ENCODE results near the gene ARHGAP26.
"Not testable (repeated sequence)": the region's sequence is repeated elsewhere in the genome, so short reads cannot be mapped to it uniquely, and the experiment has no call there.

The ARHGAP26 gene

GRCh38 chr5:142957528-142957927, 187.4 kb downstream of the ARHGAP26 start:
- H3K4me1 Mint-ChIP-seq (ENCODE audit: low read depth in 2 of 2) = peaks cover 37 to 48% of the 10 kb centered on the region in 2 donors
- DNase-seq = no peak
- H3K36me3 Mint-ChIP-seq (ENCODE audit: insufficient read depth) = peaks cover 10% of the 10 kb centered on the region
- no peaks in the 10 kb centered on the region for H3K27me3 Mint-ChIP-seq
- H3K9me3 Mint-ChIP-seq = no peaks in the 10 kb centered on the region
- no peak overlapping the region for H3K27ac Mint-ChIP-seq
- H3K4me3 Mint-ChIP-seq = no peak overlapping the region
- ATAC-seq (replicated peaks) = no peak

DNA sequence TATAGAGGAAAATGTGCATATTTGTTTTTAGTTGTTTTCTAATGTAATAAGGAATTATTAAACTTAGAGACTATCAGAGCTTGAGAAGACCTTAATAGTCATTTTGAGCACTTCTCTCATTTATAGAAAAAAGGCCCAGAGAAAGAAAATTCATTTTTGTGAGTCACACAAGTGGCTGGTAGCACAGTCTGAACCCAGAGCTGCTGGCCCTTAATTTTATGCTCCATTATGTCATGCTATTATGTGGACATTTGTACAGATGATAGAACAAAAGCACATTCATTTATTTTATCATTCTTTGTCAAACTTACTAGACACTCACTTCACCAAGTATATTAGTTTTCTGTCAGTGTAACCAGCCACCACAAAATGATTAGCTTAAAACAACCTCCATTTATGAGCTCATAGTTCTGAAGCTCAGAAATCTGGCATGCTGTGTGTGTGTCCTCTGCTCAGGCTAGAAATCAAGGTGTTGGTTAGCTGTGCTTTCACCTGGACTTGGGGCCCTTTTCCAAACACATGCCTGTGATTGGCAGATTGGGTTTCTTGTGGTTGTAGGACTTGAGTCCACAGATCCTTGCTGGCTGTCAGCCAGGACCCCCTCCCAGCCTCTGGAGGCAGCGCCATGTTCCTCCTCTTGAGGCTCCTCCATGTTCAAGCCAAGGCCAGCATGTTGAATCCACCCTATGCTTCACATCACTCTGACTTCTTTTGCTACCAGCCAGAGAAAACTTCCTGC, 188.9 kb downstream of the ARHGAP26 start:
- H3K27me3 Mint-ChIP-seq = no peaks in the 10 kb centered on the region
- ATAC-seq (replicated peaks) (no peak), DNase-seq (no peak)
- peak overlapping the region; percentile 85 to 86 for H3K27ac Mint-ChIP-seq
- H3K4me1 Mint-ChIP-seq (ENCODE audit: low read depth in 2 of 2) = peaks cover 31 to 52% of the 10 kb centered on the region in 2 donors
- peak overlapping the region; percentile 53 to 55 for H3K4me3 Mint-ChIP-seq
- no peaks in the 10 kb centered on the region for H3K9me3 Mint-ChIP-seq
- peaks cover 6% of the 10 kb centered on the region for H3K36me3 Mint-ChIP-seq (ENCODE audit: insufficient read depth)

- Mint-ChIP-seq H3K36me3 (ENCODE audit: insufficient read depth) (peaks cover 2% of the 10 kb centered on the region), H3K27ac (peak overlapping the region; percentile 85 to 86), H3K9me3 (no peaks in the 10 kb centered on the region), H3K27me3 (no peaks in the 10 kb centered on the region), H3K4me1 (ENCODE audit: low read depth in 2 of 2) (peaks cover 33 to 56% of the 10 kb centered on the region in 2 donors), H3K4me3 (peak overlapping the region; percentile 53 to 55)
- DNase-seq (no peak), ATAC-seq (replicated peaks) (peak; percentile 40)
Measured at GRCh38 chr5:142959683-142960657, 189.8 kb downstream of the ARHGAP26 start.

DNA sequence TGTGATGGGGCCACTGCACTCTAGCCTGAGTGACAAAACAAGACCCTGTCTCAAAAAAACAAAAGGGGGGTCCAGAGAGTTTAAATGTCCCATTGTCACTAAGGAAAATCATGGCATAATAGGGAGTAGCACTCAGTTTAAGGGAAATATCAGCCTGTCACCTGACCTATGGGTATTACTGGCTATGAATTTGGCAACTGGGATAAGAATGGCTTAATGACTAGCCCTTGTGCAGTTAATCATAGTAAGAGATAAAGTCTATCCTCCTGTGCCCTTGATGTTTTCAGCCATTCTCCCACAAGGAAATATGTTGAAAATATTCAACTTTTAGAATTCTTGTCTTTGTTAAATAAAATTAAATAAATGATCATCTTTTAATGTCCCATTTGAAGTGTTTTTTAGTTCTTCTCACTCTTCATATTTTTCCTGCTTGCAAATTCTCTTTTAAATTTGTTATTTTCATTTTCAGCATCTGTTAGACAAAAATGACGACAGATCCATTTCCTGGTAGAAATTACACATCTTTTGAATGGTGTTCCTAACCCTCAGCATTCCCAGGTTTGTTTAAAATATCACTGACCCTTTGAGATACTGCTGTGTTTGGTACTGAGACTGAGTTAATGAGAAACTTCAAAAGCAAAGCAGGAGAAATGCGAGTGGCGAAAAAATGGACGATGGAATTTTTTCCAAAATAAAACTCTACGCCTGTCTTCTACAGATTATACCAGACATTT, 191.4 kb downstream of the ARHGAP26 start:
- Mint-ChIP-seq H3K9me3 (no peaks in the 10 kb centered on the region), H3K27me3 (no peaks in the 10 kb centered on the region), H3K27ac (peak overlapping the region in 1 of 2 donors; percentile 59), H3K4me1 (ENCODE audit: low read depth in 2 of 2) (peaks cover 34 to 60% of the 10 kb centered on the region in 2 donors), H3K4me3 (no peak overlapping the region), H3K36me3 (ENCODE audit: insufficient read depth) (peaks cover 2% of the 10 kb centered on the region)
- DNase-seq (no peak), ATAC-seq (replicated peaks) (no peak)

GRCh38 chr5:142962174-142962533, 192.0 kb downstream of the ARHGAP26 start:
- peak overlapping the region in 1 of 2 donors; percentile 79 for H3K27ac Mint-ChIP-seq
- H3K27me3 Mint-ChIP-seq = no peaks in the 10 kb centered on the region
- no peak overlapping the region for H3K4me3 Mint-ChIP-seq
- H3K4me1 Mint-ChIP-seq (ENCODE audit: low read depth in 2 of 2) = peaks cover 38 to 61% of the 10 kb centered on the region in 2 donors
- peaks cover 2% of the 10 kb centered on the region for H3K36me3 Mint-ChIP-seq (ENCODE audit: insufficient read depth)
- DNase-seq (no peak), ATAC-seq (replicated peaks) (no peak)
- H3K9me3 Mint-ChIP-seq = no peaks in the 10 kb centered on the region

DNA sequence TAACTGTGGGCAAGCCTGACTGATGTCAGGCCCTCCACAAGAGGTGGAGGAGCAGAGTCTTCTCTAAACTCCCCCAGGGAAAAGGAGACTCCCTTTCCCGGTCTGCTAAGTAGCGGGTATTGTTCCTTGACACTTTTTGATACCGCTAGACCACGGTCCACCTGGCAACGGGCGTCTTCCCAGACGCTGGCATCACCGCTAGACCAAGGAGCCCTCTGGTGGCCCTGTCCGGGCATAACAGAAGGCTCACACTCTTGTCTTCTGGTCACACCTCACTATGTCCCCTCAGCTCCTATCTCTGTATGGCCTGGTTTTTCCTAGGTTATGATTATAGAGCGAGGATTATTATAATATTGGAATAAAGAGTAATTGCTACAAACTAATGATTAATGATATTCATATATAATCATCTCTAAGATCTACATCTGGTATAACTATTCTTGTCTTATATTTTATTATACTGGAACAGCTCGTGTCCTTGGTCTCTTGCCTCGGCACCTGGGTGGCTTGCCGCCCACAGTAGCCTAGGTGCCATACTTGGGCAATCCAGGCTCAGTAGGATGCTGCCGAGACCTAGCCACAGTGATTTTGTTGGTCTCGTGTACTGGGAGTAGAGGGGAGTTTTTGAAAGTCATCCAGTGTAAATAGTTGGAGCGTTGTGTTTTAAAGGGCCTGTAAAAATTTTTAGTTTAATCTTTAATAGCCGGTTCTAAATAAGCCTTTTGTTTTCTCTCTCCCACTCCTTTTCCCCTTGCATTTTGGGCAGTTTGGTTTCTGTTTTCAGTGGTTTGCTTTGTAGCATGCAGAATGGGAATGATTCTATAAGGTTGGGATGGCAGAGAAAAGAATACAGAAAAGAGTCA, 195.3 kb downstream of the ARHGAP26 start:
- Mint-ChIP-seq H3K27ac (peak overlapping the region; percentile 67 to 79), H3K4me1 (ENCODE audit: low read depth in 2 of 2) (peaks cover 35 to 50% of the 10 kb centered on the region in 2 donors)
- not testable (repeated sequence) for H3K27me3 Mint-ChIP-seq; H3K36me3 Mint-ChIP-seq (ENCODE audit: insufficient read depth); ATAC-seq (replicated peaks); H3K9me3 Mint-ChIP-seq; H3K4me3 Mint-ChIP-seq; DNase-seq

DNA sequence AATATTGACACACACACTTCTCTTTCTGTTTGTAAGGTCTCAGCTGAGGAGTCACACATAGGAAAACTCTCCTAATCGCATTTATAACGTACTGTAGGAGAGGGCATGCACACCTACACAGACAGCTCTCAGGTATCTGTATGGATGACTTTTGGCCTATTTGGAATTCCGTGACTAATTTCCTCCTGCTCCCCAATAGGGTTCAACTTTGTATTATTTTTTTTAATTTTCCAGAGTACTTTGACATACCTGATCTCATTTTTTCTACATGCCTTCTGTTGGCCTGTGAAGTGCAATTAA, 195.9 kb downstream of the ARHGAP26 start:
- Mint-ChIP-seq H3K4me1 (ENCODE audit: low read depth in 2 of 2) (peaks cover 37 to 51% of the 10 kb centered on the region in 2 donors), H3K36me3 (ENCODE audit: insufficient read depth) (no peaks in the 10 kb centered on the region), H3K9me3 (peaks cover 0 to 6% of the 10 kb centered on the region in 2 donors), H3K27me3 (no peaks in the 10 kb centered on the region), H3K27ac (peak overlapping the region in 1 of 2 donors; percentile 79), H3K4me3 (no peak overlapping the region)
- ATAC-seq (replicated peaks) (no peak), DNase-seq (no peak)

DNA sequence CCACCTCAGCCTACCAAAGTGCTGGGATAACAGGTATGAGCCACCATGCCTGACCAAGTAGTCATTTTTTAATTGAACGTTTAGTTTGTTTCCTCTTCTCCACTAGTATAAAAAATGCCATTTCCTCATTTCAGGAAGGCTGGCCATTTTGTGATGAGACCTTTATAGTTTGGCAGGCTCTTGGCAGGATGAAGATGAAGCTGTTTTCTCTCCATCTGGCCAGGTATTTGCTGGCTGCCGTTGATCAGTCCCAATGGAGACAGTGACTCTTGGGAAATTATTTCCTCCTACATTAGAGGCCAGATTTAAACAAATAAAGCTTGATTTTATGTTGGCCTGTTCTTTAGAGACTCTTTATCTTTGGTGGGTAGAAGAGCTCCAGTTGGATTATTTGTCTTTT, 199.0 kb downstream of the ARHGAP26 start:
- Mint-ChIP-seq H3K4me1 (ENCODE audit: low read depth in 2 of 2) (peaks cover 57 to 69% of the 10 kb centered on the region in 2 donors), H3K9me3 (peaks cover 0 to 6% of the 10 kb centered on the region in 2 donors), H3K4me3 (no peak overlapping the region), H3K27me3 (no peaks in the 10 kb centered on the region), H3K36me3 (ENCODE audit: insufficient read depth) (no peaks in the 10 kb centered on the region), H3K27ac (peak overlapping the region; percentile 76 to 86)
- DNase-seq (no peak), ATAC-seq (replicated peaks) (no peak)

- ATAC-seq (replicated peaks) = peak; percentile 36
- H3K27ac Mint-ChIP-seq = peak overlapping the region; percentile 76 to 86
- H3K27me3 Mint-ChIP-seq = no peaks in the 10 kb centered on the region
- no peak for DNase-seq
- peaks cover 55 to 69% of the 10 kb centered on the region in 2 donors for H3K4me1 Mint-ChIP-seq (ENCODE audit: low read depth in 2 of 2)
- peaks cover 2 to 6% of the 10 kb centered on the region in 2 donors for H3K9me3 Mint-ChIP-seq
- H3K36me3 Mint-ChIP-seq (ENCODE audit: insufficient read depth) = no peaks in the 10 kb centered on the region
- peak overlapping the region; percentile 13 to 43 for H3K4me3 Mint-ChIP-seq
Measured at GRCh38 chr5:142969624-142970439, 199.7 kb downstream of the ARHGAP26 start.

DNA sequence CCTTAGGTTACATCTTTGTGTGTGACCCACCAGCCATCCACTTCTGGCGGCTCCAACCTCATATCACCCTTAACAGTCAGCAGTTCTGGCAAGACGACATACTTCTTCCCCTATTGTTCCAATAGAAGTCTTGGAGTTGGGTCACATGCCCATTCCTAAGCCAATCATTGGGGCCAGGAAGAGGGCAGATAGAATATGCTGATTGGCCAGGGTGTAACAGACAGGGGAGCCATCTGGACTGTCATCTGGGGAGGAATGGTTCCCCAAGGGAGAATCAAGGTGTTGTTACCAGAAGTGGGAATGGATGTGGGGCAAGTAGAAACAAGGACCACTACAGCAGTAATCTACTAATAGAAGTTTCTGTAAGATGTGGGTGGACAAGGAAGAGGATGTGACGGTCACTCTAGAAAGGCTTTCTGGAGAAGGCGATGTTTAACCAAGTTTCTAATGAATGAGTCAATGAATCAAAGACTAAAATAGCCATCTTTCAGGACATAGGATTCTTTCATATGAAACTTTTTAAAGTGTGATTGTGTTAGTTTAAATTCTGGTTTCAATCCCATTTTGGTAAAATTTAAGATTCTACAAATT, 200.4 kb downstream of the ARHGAP26 start:
- H3K4me3 Mint-ChIP-seq = peak overlapping the region in 1 of 2 donors; percentile 43
- no peaks in the 10 kb centered on the region for H3K27me3 Mint-ChIP-seq
- H3K4me1 Mint-ChIP-seq (ENCODE audit: low read depth in 2 of 2) = peaks cover 58 to 74% of the 10 kb centered on the region in 2 donors
- peaks cover 3 to 6% of the 10 kb centered on the region in 2 donors for H3K9me3 Mint-ChIP-seq
- no peak for ATAC-seq (replicated peaks)
- H3K36me3 Mint-ChIP-seq (ENCODE audit: insufficient read depth) = no peaks in the 10 kb centered on the region
- peak overlapping the region; percentile 76 to 86 for H3K27ac Mint-ChIP-seq
- no peak for DNase-seq

DNA sequence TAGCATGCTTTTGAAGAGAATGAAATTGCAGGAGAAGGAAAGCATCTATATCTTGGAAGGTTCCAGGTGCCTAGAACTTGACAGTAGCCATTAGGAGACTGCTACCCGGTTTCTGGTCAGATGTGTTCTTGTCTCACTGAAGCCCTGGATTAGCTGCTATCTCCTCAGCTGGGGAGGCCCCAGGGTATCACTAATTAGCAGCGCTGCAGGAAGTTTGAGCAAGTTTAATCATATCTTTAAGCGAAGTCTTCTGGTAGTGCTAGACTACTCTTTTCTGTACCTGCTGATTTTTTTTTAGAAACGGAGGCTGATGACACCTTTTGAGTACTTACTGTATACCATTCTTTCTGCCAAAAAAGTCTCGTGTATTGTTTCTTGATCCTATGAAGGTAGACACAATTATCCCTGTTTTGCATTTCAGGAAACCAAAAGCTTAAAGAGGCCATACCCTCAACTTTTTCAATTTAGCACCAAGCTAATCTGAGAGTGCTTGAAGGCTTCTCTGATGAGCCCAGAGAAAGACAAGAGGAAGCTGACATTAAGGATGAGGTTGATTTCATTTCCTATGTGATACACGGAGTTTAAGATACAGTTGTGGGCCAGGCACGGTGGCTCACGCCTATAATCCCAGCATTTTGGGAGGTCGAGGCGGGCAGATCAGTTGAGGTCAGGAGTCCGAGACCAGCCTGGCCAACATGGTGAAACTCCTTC, 201.3 kb downstream of the ARHGAP26 start:
- Mint-ChIP-seq H3K36me3 (ENCODE audit: insufficient read depth) (no peaks in the 10 kb centered on the region), H3K27me3 (no peaks in the 10 kb centered on the region), H3K9me3 (peaks cover 3 to 6% of the 10 kb centered on the region in 2 donors), H3K4me3 (peak overlapping the region; percentile 59 to 66), H3K27ac (peak overlapping the region; percentile 76 to 86), H3K4me1 (ENCODE audit: low read depth in 2 of 2) (peaks cover 58 to 79% of the 10 kb centered on the region in 2 donors)
- DNase-seq (no peak), ATAC-seq (replicated peaks) (peak; percentile 55)

Data from effector memory CD8-positive, alpha-beta T cell (primary cell).